NCI-H187 treated with DMSO at 0.1 percent for 48 hours (cell line): ENCODE measurements around the gene ASB2.

Experiments used
- DNase-seq: peaks from one replicate; lab custom pipeline; 2025; lab: John Stamatoyannopoulos, UW

ASB2 gene, protein sequence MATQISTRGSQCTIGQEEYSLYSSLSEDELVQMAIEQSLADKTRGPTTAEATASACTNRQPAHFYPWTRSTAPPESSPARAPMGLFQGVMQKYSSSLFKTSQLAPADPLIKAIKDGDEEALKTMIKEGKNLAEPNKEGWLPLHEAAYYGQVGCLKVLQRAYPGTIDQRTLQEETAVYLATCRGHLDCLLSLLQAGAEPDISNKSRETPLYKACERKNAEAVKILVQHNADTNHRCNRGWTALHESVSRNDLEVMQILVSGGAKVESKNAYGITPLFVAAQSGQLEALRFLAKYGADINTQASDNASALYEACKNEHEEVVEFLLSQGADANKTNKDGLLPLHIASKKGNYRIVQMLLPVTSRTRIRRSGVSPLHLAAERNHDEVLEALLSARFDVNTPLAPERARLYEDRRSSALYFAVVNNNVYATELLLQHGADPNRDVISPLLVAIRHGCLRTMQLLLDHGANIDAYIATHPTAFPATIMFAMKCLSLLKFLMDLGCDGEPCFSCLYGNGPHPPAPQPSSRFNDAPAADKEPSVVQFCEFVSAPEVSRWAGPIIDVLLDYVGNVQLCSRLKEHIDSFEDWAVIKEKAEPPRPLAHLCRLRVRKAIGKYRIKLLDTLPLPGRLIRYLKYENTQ

GRCh38 chr14:93976477-93977057 is at the start of gene ASB2:
ASB2 (minus strand) TSS chr14:93976570; CDS start chr14:93964539, 12,031 bp downstream.
- no peak for DNase-seq

GRCh38 chr14:94025720-94026119 is 49.4 kb upstream of the ASB2 start:
- no peak for DNase-seq

DNA sequence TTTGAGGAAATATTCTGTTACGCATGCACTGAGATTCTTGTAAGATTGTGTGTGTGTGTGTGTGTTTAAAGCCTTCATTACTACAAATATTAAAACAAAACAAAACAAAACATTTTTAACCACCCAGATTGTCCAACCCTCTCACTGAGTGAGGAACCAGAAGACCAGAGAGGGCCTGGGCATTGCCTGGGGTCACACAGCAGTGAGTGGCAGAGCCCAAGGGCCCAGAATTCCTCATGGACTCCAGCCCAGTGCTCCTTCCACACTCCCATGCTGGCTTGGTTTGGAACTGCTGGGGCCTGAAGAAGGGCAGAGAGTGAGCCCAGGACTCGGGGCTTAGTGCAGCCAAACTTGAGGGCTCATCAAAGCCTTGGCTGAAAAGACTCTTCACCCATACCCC is 48.2 kb upstream of the ASB2 start:
- DNase-seq, result no peak

GRCh38 chr14:94022532-94023411 is 46.4 kb upstream of the ASB2 start:
- DNase-seq, result no peak

DNA sequence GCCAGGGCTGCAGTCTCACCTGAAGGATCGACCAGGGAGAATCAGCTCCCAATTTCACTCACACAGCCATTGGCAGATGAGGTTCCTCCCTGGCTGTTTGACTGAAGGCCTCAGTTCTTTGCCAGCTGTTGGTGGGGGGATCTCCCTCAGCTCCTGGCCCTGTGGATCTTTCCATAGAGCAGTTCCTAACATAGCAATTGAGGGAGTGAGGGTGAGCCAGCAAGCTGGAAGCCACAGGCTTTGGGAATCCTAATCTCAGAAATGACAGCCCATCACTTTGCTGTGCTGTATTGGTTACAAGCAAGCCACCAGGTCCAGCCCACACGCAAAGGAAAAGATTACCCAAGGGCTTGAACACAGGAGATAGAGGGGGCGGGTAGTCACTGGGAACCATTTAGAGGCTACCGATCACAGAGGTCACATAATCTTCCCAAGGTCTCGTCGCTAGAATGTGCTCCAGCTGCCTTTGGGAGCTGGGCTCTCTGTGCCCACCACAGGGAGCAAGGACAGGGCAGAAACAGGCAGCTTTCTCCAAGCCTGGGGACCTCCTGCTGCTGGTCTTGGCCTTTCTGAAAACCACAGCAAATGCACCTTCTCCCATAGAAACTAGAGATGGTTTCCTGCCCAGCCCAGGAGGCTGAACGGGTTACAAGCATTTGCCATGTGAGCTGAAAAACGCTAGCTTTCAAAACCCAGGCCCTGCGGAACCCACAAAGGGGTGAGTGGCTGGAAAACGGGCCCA is 45.2 kb upstream of the ASB2 start:
- no peak for DNase-seq

DNA sequence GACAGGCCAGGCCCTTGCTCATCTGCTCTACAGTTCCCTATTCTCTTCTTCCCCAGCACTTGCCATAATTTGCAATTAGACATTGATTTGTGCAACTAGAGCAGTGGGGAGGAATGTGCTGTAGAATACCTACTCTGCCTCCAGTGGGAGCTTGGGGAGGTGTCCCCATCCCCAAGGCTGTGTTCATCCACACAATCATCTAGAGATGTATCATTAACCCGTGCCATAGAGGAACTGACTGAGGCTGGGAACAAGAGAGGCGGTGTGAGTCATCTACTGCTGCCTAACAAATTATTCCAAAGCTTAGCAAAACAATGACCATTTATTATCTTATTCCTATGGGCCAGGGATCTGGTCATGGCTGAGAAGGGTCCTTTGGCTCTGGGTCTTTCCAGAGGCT is 44.6 kb upstream of the ASB2 start:
- no peak for DNase-seq

GRCh38 chr14:94020267-94020666 is 43.9 kb upstream of the ASB2 start:
- DNase-seq, result no peak

DNA sequence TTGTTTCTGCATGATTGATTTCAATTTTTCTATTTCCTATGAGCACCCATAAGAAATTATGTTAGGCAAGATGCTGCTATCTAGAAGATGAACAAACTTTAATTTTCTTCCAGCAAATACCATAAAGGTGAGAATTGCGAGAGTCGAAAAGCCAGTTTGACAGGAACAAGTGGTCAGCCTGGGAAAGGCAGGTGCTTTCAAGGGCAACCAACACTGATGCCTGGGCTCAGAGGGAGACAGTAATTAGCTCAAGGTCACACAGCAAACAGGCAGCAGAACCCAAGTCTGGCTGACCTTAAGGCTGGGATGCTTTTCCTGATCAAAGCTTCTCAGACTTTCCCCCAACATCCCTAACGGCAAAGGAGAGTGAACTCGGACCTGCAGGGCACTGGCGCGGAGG is 43.0 kb upstream of the ASB2 start:
- DNase-seq, result no peak

DNA sequence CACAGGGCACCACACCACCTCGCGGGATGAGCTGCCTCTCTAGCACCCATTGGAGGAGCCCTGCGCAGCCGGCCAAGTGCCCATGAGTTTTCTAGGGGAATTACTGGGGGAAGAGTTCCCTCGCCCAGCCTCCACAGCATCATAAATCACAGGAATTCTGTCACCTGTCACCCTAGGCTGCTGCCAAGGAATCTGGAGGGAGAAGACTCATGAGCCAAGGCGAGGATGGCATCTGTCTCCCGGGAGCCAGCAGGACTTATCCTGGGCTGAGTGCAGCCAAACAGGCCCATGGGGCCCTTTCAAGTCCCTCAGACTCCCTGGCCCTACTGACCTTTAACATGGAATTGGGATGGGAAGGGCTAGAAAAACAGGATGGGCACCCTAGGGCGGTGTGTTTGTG is 41.9 kb upstream of the ASB2 start:
- no peak for DNase-seq

DNA sequence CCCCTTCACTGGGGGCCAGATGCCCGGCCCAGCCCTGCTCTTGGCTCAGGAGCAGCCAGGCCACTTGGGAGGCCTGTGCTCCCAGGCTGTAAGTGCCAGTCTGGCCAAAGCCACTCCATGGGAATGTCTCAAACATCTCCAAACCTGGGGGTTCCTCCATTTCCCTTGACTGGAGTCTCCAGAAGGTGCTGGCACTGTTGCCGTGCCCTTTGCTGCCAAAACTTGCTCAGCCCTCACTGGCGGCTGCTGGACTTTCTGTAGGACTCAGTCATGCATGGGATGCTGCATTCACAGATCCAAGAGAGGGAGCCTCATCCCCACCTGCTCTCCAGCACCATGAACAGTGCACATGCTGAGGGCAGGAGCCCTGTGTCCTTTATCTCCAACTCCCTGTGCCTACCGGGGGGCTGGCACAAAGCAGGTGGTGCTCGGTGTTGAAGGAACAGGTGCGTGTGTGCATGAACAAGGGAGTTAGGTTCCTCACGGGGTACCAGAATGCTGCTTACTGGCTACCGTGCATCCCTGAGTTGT is 40.1 kb upstream of the ASB2 start:
- no peak for DNase-seq

DNA sequence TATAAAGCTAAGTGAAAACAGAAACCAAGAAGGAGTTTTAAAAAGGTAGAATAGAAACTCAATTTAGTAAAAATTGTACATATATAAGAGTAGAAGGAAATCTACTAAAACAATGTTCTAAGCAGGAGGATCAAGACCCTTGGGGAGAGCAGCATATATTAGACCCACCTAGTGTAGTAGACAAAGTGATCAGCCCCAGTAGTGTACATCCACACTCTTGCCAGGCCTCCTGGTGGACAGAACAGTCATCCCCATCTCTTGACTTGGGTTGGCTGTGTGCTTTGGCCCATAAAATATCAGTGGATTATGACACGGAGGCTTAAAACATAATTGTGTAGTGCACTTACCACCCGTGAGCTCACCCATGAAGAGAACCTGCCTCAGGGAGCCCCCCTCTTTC is 38.9 kb upstream of the ASB2 start:
- DNase-seq, result no peak

DNA sequence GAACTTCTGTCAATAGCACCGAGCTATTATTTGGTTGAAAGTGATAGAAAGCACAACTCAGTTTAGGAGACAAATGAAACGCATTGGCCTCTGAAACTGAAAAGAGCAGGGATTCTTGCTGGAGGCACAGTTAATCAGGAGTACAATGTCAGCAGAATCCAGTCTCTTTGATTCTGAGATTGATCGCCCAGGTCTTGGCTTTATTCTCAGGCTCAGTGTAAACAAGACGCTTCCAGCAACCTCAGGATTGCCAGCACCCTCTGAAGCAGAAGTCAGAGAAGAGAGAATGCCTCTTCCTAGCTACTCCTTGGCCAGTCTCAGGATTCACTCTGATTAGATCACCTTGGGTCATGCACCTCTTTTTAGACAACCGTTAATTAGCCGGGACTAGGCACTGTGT is 38.0 kb upstream of the ASB2 start:
- DNase-seq, result no peak

DNA sequence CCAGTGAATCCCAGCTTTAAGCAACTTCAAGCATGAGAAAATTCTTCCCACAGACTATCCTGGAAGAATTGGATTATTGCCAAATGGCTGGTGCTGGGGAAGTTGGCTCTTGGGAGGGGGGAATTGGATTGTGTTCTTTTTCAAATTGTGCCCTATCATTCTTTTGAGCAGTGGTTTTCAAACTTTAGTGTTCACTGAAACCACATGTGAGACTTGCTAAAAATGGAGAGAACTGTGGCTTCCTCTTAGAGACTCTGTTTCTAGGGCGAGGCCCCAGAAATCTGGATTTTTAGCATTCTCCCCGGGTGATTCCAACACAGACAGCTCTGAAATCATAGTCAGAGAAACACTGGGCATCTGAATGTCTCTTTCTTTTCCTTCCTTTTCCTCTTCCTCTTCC is 35.4 kb upstream of the ASB2 start:
- DNase-seq, result no peak

GRCh38 chr14:94010625-94011024 is 34.3 kb upstream of the ASB2 start:
- no peak for DNase-seq

GRCh38 chr14:94009767-94010166 is 33.4 kb upstream of the ASB2 start:
- DNase-seq, result no peak

GRCh38 chr14:94008234-94008633 is 31.9 kb upstream of the ASB2 start:
- no peak for DNase-seq

DNA sequence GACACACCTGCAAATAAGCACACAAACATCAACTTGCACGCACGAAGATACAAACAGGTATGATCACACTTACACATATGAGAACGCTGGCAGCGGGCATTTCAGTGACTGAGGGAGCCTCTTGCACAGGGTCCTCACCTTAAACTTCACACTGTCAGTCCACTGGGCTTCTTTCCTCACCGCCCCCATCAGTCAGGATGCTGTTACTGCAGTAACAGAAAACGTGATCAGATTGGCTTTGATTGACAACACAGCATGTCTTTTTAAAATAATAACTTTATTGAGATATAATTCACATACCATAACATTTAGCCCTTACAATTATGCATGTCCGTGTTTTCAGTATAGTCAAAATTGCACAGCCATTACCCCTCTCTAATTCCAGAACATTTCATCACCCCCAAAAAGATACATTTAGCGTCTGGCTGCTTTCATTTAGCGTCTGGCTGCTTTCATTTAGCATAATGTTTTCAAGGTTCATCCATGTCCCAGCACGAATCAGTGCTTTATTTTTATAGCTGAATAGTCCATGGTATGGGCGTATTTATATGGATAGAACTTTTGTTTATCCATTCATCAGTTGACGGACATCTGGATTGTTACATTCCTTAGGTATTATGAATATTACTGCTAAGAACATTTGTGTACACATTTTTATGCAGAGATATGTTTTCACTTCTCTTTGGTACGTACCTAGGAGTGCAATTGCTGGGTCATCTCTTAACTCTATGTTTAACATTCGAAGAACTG is 29.1 kb upstream of the ASB2 start:
- DNase-seq, result no peak

DNA sequence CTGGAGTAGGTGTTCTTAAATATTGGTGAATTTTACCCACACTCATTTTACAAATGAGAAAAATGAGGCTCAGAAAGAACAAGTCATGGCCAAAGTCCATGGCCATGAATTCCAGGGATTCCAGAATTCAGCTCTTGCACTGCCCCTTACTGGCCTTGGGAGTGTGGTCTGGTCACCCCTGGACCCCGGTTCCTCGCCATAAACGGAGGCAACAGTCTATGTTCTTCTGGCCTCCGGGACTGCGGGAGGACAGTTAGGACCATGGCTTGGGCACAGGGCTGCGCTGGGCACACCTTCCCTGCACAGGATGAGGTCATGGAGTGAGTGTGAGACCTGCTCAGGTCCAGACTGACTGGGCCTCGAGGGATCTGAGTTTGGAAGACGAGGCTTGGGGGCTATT is 27.6 kb upstream of the ASB2 start:
- no peak for DNase-seq

DNA sequence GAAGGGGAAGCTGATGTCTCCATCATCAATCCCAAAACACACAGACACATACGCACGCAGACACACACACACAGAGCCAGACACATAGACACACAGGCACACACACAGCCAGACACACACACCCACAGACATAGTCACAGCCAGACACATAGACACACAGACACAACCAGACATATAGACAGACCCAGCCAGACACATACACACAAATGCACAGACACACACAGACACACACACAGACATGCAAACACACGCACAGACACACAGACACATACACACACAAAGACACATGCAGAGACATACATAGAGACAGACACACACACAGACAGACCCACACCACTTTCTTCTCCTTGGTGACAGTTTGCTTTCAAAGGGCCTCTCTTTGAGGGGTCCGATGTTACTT is 27.0 kb upstream of the ASB2 start:
- no peak for DNase-seq

DNA sequence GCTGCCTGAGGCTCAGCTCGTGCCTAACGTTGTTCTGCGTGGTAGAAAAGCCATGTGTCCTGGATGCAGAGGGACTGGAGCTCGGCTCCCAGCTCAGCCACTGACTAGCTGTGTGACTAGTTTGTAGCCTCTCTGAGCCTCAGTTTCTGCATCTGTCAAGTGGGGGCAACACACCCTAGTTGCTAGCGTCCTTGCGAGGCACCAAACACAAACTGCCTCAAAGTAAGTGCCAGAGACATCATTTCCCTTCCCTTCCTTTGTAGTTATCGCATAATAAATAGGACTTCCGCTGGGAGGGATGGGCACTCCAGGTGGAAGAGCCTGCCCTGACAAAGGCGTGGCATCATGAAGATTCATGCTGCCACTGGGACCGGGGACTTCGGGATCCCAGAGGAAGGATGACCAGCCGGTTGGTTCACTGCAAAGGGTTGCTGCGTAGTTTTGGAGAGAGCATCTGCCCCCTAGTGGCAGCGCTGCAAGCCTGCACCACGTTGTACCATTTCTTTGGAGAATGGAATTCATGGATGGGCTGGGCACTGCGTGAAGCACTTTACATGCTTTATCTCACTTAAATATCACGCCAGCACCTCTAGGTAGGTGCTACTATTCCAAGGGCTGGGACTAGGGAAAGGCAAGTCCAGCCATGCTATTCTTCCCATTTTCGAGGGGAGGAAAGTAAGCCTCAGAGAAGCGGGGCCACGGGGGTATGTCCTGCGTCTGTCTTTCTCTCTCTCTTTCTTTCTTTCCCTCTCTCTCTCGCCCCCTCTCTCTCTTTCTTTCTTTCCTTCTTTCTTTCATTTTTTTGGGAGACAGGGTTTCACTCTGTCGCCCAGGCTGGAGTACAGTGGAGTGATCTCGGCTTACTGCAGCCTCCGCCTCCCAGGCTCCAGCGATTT is 25.4 kb upstream of the ASB2 start:
- DNase-seq, result no peak
